Measurements from ENCODE around the gene CNIH2. TPM values are rescaled to one million over a fixed set of nuclear protein-coding genes. Genes with fewer than 3 reads are reported as not detected.

The CNIH2 gene
- total and polyA plus RNA-seq, 9 of the 15 experiments (the other 6 are each of a cell fraction or from before 2014, with no cell fraction given) = 0.26 to 0.89 (median 0.40) TPM; not detected in 4

- DNase-seq (ENCODE audit: extremely low read depth in 1 of 4, low spot score in 3 of 4) (no peak), ATAC-seq (no peak), FAIRE-seq (no peak)
- in situ Hi-C loops (cut with MboI) (no loop called here), intact Hi-C loops (cut with micrococcal nuclease) (no loop called here)
- Histone ChIP-seq H3K36me3 (ENCODE audit: control insufficient read depth, insufficient read depth, low read length) (no peaks in the 10 kb centered on the region), H4K20me1 (replicated peaks; ENCODE audit: control insufficient read depth, insufficient read depth, low read length) (0 out of 2 replicates have a peak, but pooled peaks cover under 1% of the 10 kb centered on the region), H3K27ac (ENCODE audit: extremely low read depth, low read depth, low read length) (no peak overlapping the region), H3K9me1 (ENCODE audit: control insufficient read depth, insufficient read depth, low read length) (no peaks in the 10 kb centered on the region), H3K9ac (ENCODE audit: insufficient read depth in 1 of 2, low read depth in 2 of 2, low read length in 2 of 2) (peak overlapping the region in 1 of 2 experiments; percentile 37; a peak in 2 of 4 replicates), H3K4me1 (replicated peaks in 1 of 2; ENCODE audit: control insufficient read depth in 2 of 2, insufficient read depth in 2 of 2, low read length in 2 of 2) (peaks cover 27 to 81% of the 10 kb centered on the region in 2 experiments), H3K4me2 (ENCODE audit: insufficient read depth, low read length) (no peak overlapping the region), H2AFZ (ENCODE audit: low read depth, low read length) (no peak overlapping the region), H3K9me3 (replicated peaks; ENCODE audit: control insufficient read depth, insufficient read depth, low read depth, low read length) (no peaks in the 10 kb centered on the region), H3K79me2 (ENCODE audit: control insufficient read depth, insufficient read depth, low read length) (no peaks in the 10 kb centered on the region), H3K4me3 (no peak overlapping the region), H3K27me3 (ENCODE audit: control insufficient read depth in 2 of 2, insufficient read depth in 2 of 2, low read length in 2 of 2) (no peaks in the 10 kb centered on the region)
- ChIA-PET CTCF (ENCODE audit: low intra/inter-chr PET ratio) (no interaction called here), POLR2A (interaction anchor here (0.6 to 1.5 kb wide), 5 partner anchors 9 to 626 kb away, joined by 3 to 4 read pairs (median 3); no protein-coding TSS in a partner anchor)
- TF ChIP-seq POLR3G (IDR thresholded peaks at IDR 0.05; ENCODE audit: extremely low read depth, insufficient read length, insufficient replicate concordance) (no peak), RNF2 (IDR thresholded peaks at IDR 0.05) (no peak), NR2F6 (CRISPR knock-in tag; IDR thresholded peaks at IDR 0.05) (no peak), CEBPB (tag; IDR thresholded peaks at IDR 0.05) (no peak), ZNF75A (CRISPR knock-in tag; IDR thresholded peaks at IDR 0.05) (no peak), SRSF7 (optimal IDR thresholded peaks at IDR 0.05; ENCODE audit: low read depth, low read length) (no peak), GTF2E2 (tag; IDR thresholded peaks at IDR 0.05) (no peak), RFX5 (IDR thresholded peaks at IDR 0.05; ENCODE audit: low read depth, low read length) (no peak), DNMT1 (IDR thresholded peaks at IDR 0.05) (no peak), PHF8 (IDR thresholded peaks at IDR 0.05; ENCODE audit: borderline replicate concordance, low read length) (no peak), FOS (IDR thresholded peaks at IDR 0.05; ENCODE audit: extremely low read depth, insufficient read length) (no peak)
- TF ChIP-seq, protein P1, sequence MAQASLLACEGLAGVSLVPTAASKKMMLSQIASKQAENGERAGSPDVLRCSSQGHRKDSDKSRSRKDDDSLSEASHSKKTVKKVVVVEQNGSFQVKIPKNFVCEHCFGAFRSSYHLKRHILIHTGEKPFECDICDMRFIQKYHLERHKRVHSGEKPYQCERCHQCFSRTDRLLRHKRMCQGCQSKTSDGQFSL (CRISPR knock-in tag; IDR thresholded peaks at IDR 0.05) = no peak
- TF ChIP-seq, protein P1 (tag; IDR thresholded peaks at IDR 0.05) = no peak
- TF ChIP-seq, protein P2, sequence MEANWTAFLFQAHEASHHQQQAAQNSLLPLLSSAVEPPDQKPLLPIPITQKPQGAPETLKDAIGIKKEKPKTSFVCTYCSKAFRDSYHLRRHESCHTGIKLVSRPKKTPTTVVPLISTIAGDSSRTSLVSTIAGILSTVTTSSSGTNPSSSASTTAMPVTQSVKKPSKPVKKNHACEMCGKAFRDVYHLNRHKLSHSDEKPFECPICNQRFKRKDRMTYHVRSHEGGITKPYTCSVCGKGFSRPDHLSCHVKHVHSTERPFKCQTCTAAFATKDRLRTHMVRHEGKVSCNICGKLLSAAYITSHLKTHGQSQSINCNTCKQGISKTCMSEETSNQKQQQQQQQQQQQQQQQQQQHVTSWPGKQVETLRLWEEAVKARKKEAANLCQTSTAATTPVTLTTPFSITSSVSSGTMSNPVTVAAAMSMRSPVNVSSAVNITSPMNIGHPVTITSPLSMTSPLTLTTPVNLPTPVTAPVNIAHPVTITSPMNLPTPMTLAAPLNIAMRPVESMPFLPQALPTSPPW (CRISPR knock-in tag; IDR thresholded peaks at IDR 0.05) = no peak
- BruUV-seq (replicated peaks) = no TSS peak
- WGBS (ENCODE audit: insufficient coverage, low coverage, missing lambda C conversion rate) = 60% methylated on average over 12 of the region's 12 CpGs
Measured at GRCh38 chr11:66331542-66332370, 53.8 kb downstream of the CNIH2 start.

Data from K562 (cell line).